ENCODE measurements around the gene HOXA11. TPM values are rescaled to one million over a fixed set of nuclear protein-coding genes. Genes with fewer than 3 reads are reported as not detected.
A peak's percentile ranks its signal among the peaks of the same experiment; 100 is the strongest.

The HOXA11 gene
- polyA plus RNA-seq, 1 of the 3 experiments (the other 2 are of a cell fraction): not detected

- CTCF ChIA-PET: interaction anchor here (3.1 to 10.9 kb wide), 3 partner anchors 13 to 292 kb away, joined by 29 to 270 read pairs (median 29); partner anchors contain the start of gene HOXA7
- H3F3A ChIP-seq (replicated peaks; ENCODE audit: insufficient read depth): no peaks in the 10 kb centered on the region
- no peak overlapping the region for H2AFZ ChIP-seq (ENCODE audit: low read depth)
- H3K27me3 ChIP-seq (ENCODE audit: insufficient read depth): peaks cover 100% of the 10 kb centered on the region
- no peak overlapping the region for H3K4me2 ChIP-seq
- TF ChIP-seq FOSL2 (IDR thresholded peaks at IDR 0.05; ENCODE audit: borderline replicate concordance, low read depth) (no peak), USF1 (IDR thresholded peaks at IDR 0.05; ENCODE audit: borderline replicate concordance, low read depth) (no peak), ELF1 (IDR thresholded peaks at IDR 0.05) (no peak), USF2 (IDR thresholded peaks at IDR 0.05; ENCODE audit: borderline replicate concordance, low read depth, low read length) (no peak), JUND (IDR thresholded peaks at IDR 0.05) (no peak)
- no peaks in the 10 kb centered on the region for H3K79me2 ChIP-seq (ENCODE audit: insufficient read depth)
- H3K27ac ChIP-seq (ENCODE audit: low read depth in 2 of 2, low read length in 1 of 2): no peak overlapping the region
- WGBS (ENCODE audit: low lambda C conversion rate): 27% methylated on average over 7 of the region's 11 CpGs
- no peak overlapping the region for H3K9ac ChIP-seq
- peak; percentile 39 for DNase-seq
- no peaks in the 10 kb centered on the region for H3K9me3 ChIP-seq
- no peaks in the 10 kb centered on the region for H3K36me3 ChIP-seq (replicated peaks in 1 of 2; ENCODE audit: control insufficient read depth in 1 of 2, insufficient read depth in 2 of 2, low read length in 1 of 2)
- H3K4me1 ChIP-seq (ENCODE audit: control insufficient read depth in 1 of 2, insufficient read depth in 2 of 2, low read depth in 1 of 2, low read length in 1 of 2): peaks cover 12 to 16% of the 10 kb centered on the region in 2 experiments; a peak in 1 of 4 replicates
- no peaks in the 10 kb centered on the region for H4K20me1 ChIP-seq (ENCODE audit: insufficient read depth)
- POLR2A ChIA-PET: no interaction called here
- H3K4me3 ChIP-seq (ENCODE audit: low read depth in 2 of 2, low read length in 1 of 2): no peak overlapping the region
- H3K9me2 ChIP-seq: no peaks in the 10 kb centered on the region
These were observed 39.1 kb downstream of the HOXA11 start for GRCh38 chr7:27145914-27146412.

- Histone ChIP-seq H3F3A (replicated peaks; ENCODE audit: insufficient read depth) (no peaks in the 10 kb centered on the region), H3K9ac (no peak overlapping the region), H3K4me2 (no peak overlapping the region), H3K4me1 (ENCODE audit: control insufficient read depth in 1 of 2, insufficient read depth in 2 of 2, low read depth in 1 of 2, low read length in 1 of 2) (peaks cover 11 to 12% of the 10 kb centered on the region in 2 experiments; a peak in 1 of 4 replicates), H3K27me3 (ENCODE audit: insufficient read depth) (peaks cover 100% of the 10 kb centered on the region), H3K79me2 (ENCODE audit: insufficient read depth) (no peaks in the 10 kb centered on the region), H4K20me1 (ENCODE audit: insufficient read depth) (no peaks in the 10 kb centered on the region), H3K4me3 (ENCODE audit: low read depth in 2 of 2, low read length in 1 of 2) (no peak overlapping the region), H3K9me2 (no peaks in the 10 kb centered on the region), H3K27ac (ENCODE audit: low read depth in 2 of 2, low read length in 1 of 2) (no peak overlapping the region), H3K9me3 (no peaks in the 10 kb centered on the region), H2AFZ (ENCODE audit: low read depth) (0 out of 2 replicates have a peak overlapping the region, but pooled peaks have one; percentile 29), H3K36me3 (replicated peaks in 1 of 2; ENCODE audit: control insufficient read depth in 1 of 2, insufficient read depth in 2 of 2, low read length in 1 of 2) (no peaks in the 10 kb centered on the region)
- POLR2A ChIA-PET: no interaction called here
- CTCF ChIA-PET: interaction anchor here (0.8 to 10.9 kb wide), 10 partner anchors 13 to 444 kb away, joined by 3 to 270 read pairs (median 10); partner anchors contain the start of genes HOXA11, HOXA4 and HOXA7
- TF ChIP-seq EZH2phosphoT487 (IDR thresholded peaks at IDR 0.05; ENCODE audit: borderline replicate concordance, low read depth) (peak; percentile 95), RCOR1 (IDR thresholded peaks at IDR 0.05; ENCODE audit: low read length) (no peak), TCF12 (IDR thresholded peaks at IDR 0.05) (no peak)
- 23% methylated on average over 43 of the region's 47 CpGs for WGBS (ENCODE audit: low lambda C conversion rate)
- peak; percentile 45 for DNase-seq
These were observed 39.7 kb downstream of the HOXA11 start for GRCh38 chr7:27145165-27145913.
